GM19395 (cell line): ENCODE measurements around the gene PARD6G.

Source experiments
- ATAC-seq: cut with Tn5 transposase; IDR thresholded peaks from one replicate; pipeline ENCODE4 v1.9.1; 2021; ENCODE audit warnings: mild to moderate bottlenecking, moderate library complexity; ENCODE audit not compliant: unreplicated experiment

The PARD6G gene

GRCh38 chr18:80115035-80115434 is 132.3 kb downstream of the PARD6G start:
- no peak for ATAC-seq

GRCh38 chr18:80112624-80113248 is 134.6 kb downstream of the PARD6G start:
- no peak for ATAC-seq

GRCh38 chr18:80109676-80110078 is 137.6 kb downstream of the PARD6G start:
- ATAC-seq: peak; percentile 20

GRCh38 chr18:80108739-80109675 is 138.3 kb downstream of the PARD6G start, which contains the start of gene ADNP2:
Gene ADNP2 (plus strand): TSS chr18:80109262. CDS start chr18:80117543, 8,281 bp downstream.
- ATAC-seq: peak; percentile 74

GRCh38 chr18:80108121-80108536 is 139.2 kb downstream of the PARD6G start:
- no peak for ATAC-seq

GRCh38 chr18:80107426-80107825 is 139.9 kb downstream of the PARD6G start:
- no peak for ATAC-seq
